EL (cell line): ENCODE results near the gene LRRC14B.
"Not testable (repeated sequence)": the region's sequence is repeated elsewhere in the genome, so short reads cannot be mapped to it uniquely, and the experiment has no call there.

ENCODE experiments used
- DNase-seq: peaks from one replicate; pipeline ENCODE4 v3.0.0-alpha.2; 2016

LRRC14B gene

DNA sequence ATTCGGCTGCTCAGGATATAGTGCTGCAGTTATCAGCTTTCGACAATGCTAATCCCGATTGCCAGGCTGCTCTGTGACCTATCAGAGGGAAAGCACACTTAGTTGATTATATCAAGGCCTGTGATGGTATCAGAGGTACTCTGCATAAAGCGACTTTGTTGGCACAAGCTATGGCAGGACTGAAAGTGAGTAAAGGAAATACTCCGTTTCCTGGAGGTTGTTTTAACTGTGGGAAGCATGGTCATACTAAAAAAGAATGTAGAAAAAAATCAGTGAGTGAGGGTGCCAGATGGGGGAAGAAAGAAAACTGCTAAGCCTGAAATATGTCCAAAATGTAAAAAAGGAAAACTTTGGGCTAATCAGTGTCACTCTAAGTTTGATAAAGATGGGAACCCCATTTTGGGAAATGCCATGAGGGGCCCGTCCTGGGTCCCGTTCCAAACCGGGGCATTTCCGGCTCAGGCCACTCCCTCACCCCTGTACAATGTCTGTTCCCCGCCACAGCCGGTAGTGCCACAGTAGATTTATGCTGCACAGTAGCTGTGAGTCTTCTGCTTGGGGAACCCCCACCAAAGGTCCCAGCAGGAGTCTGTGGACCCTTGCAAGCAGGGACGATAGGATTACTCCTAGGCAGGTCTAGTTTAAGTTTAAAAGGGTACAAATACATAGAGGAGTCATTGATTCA is 52.5 kb downstream of the LRRC14B start:
- not testable (repeated sequence) for DNase-seq

- not testable (repeated sequence) for DNase-seq
These were observed 54.4 kb downstream of the LRRC14B start for GRCh38 chr5:245717-246116.
